GM18951 (cell line): ENCODE data around the gene STEAP1B.

ENCODE experiments used
- POLR2A ChIP-seq: IDR thresholded peaks from 4 replicates; pipeline ENCODE4 v1.6.1; 2011; ENCODE audit warnings: mild to moderate bottlenecking; ENCODE audit not compliant: insufficient read length, insufficient read depth; ENCODE audit errors: extremely low read depth
- in situ Hi-C: fragments of 300-500 bp; cut with MboI; formaldehyde crosslinking; loops from one replicate; pipeline ENCODE4 v1.12.0; 2022; ENCODE audit warnings: low sequenced_read_pairs, mixed read lengths, inconsistent platforms; ENCODE audit not compliant: unreplicated experiment

The STEAP1B gene

DNA sequence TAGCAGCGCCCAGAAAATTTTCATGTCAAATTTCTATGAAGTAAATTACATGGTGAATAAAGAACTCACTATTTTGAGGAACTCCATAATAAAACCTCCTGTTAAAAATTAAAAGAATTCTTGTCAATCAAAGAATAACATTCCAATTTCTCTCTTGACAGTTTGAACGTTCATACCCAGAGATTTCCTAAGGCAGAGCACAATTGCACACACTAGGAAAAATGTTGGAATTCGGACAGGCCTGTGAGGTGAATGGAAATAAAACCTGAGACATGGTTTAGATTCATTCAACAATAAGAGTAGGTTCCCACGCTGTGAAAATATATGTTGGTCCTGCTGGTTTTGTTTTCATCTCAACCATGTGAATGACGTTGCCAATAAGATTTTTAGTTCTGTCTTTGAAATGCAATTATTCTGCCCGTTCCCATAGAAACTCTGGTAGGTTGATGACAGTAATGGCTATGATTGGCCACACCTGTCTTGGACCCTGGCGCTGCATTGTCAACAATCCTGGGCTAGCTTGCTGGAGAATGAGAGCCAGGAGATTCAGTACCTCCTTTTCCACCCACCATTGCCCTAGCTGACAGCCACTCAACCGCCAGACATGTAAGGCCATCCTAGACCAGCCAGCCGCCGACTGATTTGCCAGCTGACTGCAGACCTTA is 99.7 kb downstream of the STEAP1B start:
- no peak for TF ChIP-seq POLR2A
- in situ Hi-C loops: no loop called here

DNA sequence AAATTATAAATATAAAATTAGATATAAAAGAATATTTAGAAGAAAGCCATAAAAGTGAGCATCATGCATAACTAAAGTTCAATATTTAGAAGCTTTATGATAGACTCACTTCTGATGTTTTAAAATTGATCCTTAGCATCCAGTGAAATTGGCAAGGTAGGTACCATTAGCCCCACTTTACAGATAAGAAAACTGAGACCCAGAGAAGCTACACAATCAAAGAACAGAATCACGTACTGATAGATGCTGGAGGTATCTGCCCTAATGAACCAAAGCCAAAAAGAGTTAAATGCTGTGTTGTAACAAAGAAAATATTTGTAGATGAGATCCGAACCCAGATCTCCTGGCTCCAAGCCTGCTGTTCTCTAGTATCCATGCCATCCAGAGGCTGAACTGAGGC is 100.4 kb downstream of the STEAP1B start:
- no peak for TF ChIP-seq POLR2A
- in situ Hi-C loops: no loop called here

DNA sequence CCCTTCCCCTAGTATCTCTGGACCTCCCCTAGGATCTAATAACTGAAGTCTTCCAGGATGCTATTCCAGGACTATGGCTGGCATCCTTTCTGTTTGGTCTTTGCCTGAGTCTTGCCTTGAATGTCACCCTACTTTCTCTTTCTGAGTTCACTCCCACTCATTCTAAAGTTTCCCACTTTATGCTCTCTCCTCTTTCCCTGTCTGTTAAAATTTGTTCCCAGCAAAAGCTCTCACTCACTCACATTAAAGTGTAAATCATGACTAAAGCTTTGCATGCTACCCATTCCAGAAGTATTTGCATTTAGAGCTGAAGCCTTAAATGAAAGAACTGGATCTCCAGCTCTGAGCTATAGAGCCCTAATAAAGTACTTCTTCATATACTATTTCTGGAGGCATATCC is 100.9 kb downstream of the STEAP1B start:
- TF ChIP-seq POLR2A: no peak
- in situ Hi-C loops: no loop called here

DNA sequence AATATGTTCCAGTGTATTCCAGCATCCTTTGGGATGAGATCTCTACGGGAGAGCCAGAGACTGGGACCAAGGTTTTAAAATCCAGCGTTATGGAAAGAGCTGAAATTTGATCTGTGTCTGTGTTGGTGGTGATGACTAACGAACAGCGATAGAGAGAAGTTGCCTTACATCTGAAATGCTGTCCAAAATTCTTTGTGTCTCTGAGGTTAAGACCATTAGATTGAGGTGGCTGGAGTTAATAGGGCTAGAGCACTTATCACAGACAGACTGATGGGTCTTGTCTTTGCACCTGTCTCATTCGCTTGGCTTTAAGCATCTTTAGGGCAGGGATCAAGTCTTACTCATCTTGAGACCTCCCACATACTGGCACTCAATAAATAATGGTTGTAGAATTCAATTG is 102.0 kb downstream of the STEAP1B start:
- no peak for TF ChIP-seq POLR2A
- in situ Hi-C loops: no loop called here

DNA sequence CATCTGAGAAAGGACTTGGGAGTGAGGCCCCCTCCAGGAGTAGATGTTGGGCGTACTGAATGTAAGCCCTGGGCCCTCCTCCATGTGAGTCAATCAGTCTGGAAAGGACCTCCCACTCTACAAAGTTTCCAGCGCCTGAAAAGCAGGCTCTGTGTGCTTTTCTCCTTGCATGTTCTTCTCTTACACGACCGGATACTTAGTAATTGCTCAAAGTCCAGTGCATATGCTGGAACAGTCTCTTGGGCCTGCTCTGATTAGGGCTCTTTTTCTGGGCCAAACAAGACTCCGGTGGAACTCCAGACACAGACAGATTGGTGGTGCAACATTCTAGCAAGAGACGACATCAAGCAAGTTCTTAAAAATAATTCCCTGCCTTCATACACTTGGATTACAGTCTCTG is 104.8 kb downstream of the STEAP1B start:
- in situ Hi-C loops: no loop called here
- no peak for TF ChIP-seq POLR2A

DNA sequence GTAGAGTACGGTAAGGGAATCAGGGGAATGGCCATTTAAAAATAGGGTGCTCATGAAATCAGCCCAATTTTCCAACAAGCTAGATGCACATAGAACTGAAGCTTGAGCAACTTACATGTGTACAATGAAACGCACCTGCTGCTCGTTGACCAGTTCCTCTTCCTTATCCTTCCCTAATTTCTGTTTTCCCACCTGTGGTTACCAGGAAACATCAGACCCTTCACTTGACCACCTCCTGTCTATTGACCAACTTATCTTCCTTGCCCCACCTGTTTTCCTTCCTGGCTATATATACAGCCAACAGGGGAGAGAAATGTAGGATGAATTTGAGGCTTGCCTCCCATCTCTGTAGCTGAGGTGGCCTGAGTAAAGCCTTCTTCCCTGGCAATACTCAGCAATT is 105.2 kb downstream of the STEAP1B start:
- no peak for TF ChIP-seq POLR2A
- in situ Hi-C loops: no loop called here

DNA sequence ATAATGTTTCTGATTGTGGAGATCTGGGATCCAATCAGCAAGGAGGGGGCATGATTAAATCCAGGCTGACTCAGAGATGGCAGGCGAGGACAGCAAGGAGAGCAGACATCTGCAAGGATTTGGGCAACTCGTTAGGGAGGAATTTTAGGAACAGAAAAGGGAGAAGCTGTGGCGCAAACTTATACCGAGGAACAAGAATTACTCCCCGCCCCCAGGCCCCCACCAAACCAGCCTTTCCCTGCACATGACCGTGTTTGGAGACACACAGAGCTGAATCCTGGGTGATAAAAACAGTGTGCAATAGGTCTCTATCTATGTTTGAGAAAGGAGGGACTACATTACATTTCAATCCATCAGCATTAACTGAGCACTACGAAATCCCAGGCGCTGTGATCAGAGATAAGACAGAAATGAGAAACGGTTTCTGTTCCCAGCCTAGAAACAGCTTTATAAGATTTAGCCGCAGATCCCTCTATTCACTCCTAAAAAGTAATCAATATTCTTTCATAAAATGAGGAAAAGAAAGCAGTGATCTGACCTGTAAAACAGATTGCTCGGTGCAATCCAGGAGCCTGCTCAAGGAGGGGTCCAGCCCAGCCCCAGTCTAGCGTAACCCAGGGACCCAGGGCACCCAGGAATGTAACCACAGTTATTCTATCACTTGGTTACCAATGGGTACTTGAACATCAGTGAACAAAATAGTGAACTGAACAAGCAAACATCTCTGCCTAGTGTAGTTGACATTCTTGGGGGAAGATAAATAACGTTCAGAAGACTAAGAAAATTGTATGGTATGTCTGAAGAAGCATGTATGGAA is 105.9 kb downstream of the STEAP1B start:
- no peak for TF ChIP-seq POLR2A
- in situ Hi-C loops: no loop called here

DNA sequence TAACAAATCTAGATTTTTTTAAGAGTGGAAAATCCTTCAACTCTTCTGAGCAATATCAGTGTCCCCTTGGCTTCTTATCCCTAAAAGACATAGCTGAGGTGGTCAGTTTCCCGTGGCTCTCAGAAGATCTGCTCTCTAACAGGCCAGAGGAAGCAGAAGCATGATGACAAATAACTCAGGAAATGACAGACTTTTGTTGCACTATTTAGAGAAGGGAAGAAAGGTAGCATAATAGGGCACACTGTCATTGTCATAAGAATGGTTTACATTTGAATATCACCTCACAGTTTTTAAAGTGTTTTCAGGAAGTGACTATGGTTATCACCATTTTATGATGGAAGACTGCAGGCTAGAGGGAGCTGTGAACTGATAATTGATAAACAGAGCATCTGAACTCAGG is 109.5 kb downstream of the STEAP1B start:
- TF ChIP-seq POLR2A: no peak
- in situ Hi-C loops: no loop called here

DNA sequence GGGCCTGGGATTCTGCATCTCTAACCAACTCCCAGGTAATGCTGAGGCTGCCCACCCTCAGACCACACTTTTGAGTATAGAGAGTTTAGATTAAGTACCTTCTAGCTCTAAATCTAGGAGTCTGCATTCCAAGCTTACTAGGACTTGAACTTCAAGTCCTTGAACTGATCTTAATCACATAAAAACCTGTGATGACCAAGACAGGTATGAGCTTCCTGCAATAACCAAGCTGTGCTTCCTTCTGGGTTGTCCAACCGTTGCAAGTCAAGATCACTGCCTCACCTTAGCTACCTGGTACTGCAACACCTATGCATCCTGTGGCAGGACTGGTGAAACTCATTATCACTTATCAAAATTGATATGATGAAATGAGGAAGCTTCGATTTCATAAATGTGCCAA is 110.1 kb downstream of the STEAP1B start:
- in situ Hi-C loops: no loop called here
- no peak for TF ChIP-seq POLR2A

DNA sequence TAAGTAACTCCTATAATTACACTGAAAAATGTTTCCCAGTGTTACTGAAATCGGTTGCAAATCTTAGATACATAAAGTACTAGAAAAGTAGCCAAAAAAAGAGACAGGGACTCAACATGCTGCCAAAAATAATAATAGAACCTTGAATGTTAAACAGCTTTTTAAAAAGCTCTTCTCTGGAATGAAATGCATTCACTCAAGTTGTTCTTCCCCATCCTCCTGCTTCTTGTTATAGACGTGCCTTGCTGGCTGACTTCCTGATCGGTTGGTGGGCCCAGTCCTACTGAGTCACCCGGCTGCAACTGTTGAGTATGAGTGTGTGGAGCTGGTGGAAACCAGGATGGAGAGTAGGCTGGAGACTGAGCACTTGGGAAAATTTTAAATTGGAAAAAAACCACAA is 112.4 kb downstream of the STEAP1B start:
- no peak for TF ChIP-seq POLR2A
- in situ Hi-C loops: no loop called here

DNA sequence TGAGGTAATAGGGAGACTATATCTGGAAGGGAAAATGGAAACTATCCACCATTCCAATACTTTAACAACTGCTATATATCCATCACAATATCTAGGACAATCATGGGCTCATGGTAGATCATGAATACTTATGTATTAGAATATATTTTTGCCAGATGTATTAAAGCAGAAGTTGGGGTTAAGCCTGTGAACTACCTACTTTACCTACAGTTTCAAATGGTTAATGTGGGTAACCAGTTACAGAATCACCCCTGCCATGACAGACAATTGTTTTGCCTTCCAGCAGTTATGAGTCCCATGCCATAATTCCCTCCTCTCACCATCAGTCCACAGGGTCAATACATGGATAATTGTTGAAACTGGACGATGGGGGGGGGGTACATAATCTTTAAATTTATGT is 113.1 kb downstream of the STEAP1B start:
- in situ Hi-C loops: no loop called here
- TF ChIP-seq POLR2A: no peak

DNA sequence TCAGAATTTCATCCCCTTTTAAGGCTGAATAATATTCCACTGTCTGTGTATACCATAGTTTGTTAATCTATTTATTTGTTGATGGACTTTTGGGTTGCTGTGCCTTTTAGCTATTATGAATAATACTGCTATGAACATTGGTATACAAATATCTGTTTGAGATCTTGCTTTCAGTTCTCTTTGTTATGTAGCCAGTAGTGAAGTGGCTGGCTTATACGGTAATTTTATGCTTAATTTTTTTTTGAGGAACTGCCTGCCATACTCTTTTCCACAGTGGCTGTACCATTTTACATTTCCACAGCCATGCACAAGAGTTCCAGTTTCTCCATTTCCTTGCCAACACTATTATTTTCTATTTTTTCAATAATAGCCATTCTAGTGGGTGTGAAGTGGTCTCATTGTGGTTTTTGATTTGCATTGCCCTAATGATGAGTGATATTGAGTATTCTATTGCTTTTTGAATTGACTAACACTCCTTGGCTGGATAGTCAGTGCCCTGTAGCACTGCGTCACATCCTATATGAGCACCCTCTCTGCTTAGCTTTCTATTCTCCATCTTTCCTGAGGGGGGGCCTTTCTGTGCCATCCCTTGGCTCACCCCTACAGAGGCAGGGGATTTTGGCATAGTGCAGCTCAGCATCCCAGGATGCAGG is 113.7 kb downstream of the STEAP1B start:
- in situ Hi-C loops: no loop called here
- TF ChIP-seq POLR2A: no peak

DNA sequence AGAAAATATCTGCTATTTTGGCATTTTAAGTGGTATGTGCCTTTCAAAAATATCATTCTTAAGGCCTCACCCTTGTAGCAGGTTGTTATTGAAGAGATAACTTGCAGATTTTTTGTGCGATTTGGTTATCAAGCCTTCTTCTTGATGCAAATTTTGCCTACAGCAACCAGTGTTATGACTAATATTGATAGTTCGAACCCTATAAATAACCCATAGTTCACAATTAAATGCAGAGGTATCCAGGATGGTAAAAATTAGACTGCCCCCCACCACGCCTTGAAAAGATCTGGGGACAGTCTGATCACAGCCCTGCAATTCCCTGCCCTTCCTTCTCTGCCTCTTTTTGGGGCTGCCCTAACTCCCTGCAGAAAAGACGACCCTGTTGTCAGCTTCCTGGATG is 114.7 kb downstream of the STEAP1B start:
- in situ Hi-C loops: no loop called here
- no peak for TF ChIP-seq POLR2A

DNA sequence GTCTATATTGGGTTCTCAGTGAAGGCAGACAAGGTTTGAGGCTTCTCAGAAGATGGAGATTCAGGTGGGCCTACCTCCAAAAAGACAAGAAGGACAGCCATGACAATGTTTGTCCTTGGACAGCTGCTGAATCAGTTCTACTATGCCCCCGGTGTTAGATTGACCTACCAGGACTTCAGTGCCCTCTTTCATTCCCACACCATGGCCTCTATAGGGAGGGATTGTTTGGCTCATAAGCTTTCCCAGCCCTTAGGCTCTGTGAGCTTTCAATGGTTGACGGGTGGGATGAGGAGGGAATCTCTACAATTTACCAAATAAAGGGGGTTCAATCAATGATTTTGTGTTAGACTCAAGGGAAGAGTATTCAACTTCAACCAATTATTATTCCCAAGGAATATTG is 119.7 kb downstream of the STEAP1B start:
- in situ Hi-C loops: no loop called here
- TF ChIP-seq POLR2A: no peak
